Measurements from ENCODE around the gene RTN4. TPM values are rescaled to one million over a fixed set of nuclear protein-coding genes. Genes with fewer than 3 reads are reported as not detected.
A peak's percentile ranks its signal among the peaks of the same experiment; 100 is the strongest.

Gene RTN4
- polyA plus RNA-seq, 3 donors, result 111 to 163 (median 158) TPM

DNA sequence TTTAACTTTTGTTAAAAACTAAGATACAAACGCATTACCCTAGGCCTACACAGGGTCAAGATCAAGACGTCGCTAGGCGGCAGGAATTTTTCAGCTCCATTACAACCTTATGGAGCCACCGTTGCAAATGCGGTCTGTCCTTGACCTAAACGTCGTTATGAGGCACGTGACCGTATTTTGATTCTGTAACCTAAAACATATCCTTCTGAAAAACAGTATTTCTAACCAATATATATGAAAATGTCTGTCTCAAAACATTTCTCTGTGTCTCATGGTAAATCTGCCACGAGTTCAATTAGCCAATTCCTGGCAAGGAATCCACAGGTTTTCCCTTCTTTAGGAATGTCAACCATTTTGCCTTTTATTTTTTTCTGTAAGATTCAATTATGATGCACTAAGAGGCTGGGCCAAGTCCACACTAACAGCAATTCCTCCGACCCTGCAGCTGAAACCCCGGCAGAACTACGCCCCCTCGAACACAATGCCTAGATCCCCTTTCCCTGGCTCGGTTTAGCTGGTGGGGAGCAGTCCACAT, 1.7 kb downstream of the RTN4 start:
- H3K4me1 ChIP-seq (ENCODE audit: control insufficient read depth in 1 of 2, insufficient read depth in 2 of 2, low read length in 2 of 2), result peaks cover 46 to 63% of the 10 kb centered on the region in 2 donors
- Mint-ChIP-seq H3K27me3 (ENCODE audit: low read depth in 3 of 3) (no peaks in the 10 kb centered on the region), H3K36me3 (peaks cover 0 to 7% of the 10 kb centered on the region in 2 donors), H3K4me1 (peaks cover 54% of the 10 kb centered on the region), H3K9me3 (peaks cover 0 to 3% (median 0%) of the 10 kb centered on the region in 7 donors), H3K4me3 (peak overlapping the region; percentile 98 to 100), H3K27ac (peak overlapping the region; percentile 97 to 100 (median 98))
- H3K79me2 ChIP-seq (ENCODE audit: insufficient read depth, low read length), result peaks cover 97% of the 10 kb centered on the region
- TF ChIP-seq, protein P1, sequence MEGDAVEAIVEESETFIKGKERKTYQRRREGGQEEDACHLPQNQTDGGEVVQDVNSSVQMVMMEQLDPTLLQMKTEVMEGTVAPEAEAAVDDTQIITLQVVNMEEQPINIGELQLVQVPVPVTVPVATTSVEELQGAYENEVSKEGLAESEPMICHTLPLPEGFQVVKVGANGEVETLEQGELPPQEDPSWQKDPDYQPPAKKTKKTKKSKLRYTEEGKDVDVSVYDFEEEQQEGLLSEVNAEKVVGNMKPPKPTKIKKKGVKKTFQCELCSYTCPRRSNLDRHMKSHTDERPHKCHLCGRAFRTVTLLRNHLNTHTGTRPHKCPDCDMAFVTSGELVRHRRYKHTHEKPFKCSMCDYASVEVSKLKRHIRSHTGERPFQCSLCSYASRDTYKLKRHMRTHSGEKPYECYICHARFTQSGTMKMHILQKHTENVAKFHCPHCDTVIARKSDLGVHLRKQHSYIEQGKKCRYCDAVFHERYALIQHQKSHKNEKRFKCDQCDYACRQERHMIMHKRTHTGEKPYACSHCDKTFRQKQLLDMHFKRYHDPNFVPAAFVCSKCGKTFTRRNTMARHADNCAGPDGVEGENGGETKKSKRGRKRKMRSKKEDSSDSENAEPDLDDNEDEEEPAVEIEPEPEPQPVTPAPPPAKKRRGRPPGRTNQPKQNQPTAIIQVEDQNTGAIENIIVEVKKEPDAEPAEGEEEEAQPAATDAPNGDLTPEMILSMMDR (IDR thresholded peaks at IDR 0.05), result no peak
- no peaks in the 10 kb centered on the region for H3K27me3 ChIP-seq (ENCODE audit: control insufficient read depth in 2 of 2, insufficient read depth in 2 of 2, low read length in 2 of 2)
- peak overlapping the region; percentile 69 for H2AFZ ChIP-seq (ENCODE audit: insufficient read depth, low read depth, low read length, poor library complexity, severe bottlenecking)
- peak overlapping the region; percentile 95 for H3K9ac ChIP-seq (ENCODE audit: insufficient read depth, low read length, poor library complexity, severe bottlenecking)
- peaks cover 60% of the 10 kb centered on the region for H4K20me1 ChIP-seq (ENCODE audit: insufficient read depth, low read length)
- peak overlapping the region; percentile 97 for H3K4me2 ChIP-seq (replicated peaks; ENCODE audit: extremely low read depth, low read length, poor library complexity, severe bottlenecking)
- no peaks in the 10 kb centered on the region for H3K9me3 ChIP-seq (replicated peaks in 1 of 2; ENCODE audit: control insufficient read depth in 1 of 2, insufficient read depth in 1 of 2, low read length in 2 of 2)
- H3K36me3 ChIP-seq (replicated peaks in 1 of 2; ENCODE audit: control insufficient read depth in 1 of 2, insufficient read depth in 2 of 2, low read length in 2 of 2), result no peaks in the 10 kb centered on the region
- intact Hi-C loops (cut with micrococcal nuclease), result loop anchor here (5.0 kb wide), 1 partner anchor 36 kb away; no protein-coding TSS in a partner anchor
- H3K4me3 ChIP-seq (replicated peaks in 1 of 3; ENCODE audit: low read depth in 2 of 3, low read length in 3 of 3), result peak overlapping the region; percentile 78 to 100 (median 86)
- WGBS (ENCODE audit: insufficient coverage), result 1% methylated on average over 13 of the region's 16 CpGs
- peak overlapping the region; percentile 95 to 98 for H3K27ac ChIP-seq (ENCODE audit: low read depth in 1 of 2, low read length in 2 of 2)
- peak in 2 of 3 donors; percentile 37 to 53 for DNase-seq

DNA sequence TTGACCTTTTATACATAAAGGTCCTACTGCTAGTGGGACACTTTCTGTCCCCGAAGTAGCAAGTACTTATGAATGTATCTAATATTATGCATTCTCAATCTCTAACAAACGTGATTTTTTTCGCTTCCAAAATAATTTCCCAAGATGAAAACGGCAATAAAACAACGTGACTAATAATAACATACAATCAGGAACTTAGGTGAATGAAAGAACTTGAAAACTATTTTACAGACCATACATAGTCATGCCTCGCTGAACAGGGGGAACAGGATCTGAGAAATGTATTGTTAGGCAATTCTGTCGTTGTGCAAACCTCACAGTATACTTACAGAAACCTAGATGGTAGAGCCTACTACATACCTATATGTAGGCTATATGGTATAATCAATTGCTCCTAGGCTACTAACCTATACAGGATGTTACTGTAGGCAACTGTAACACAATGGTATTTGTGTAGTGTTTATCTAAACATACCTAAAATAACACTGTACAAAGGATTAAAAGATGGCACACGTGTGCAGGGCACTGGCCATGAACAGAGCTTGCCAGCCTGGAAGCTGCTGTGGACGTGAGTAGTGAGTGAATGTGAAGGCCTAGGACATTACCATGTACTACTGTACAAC, 2.5 kb downstream of the RTN4 start:
- Histone ChIP-seq H3K4me1 (ENCODE audit: control insufficient read depth in 1 of 2, insufficient read depth in 2 of 2, low read length in 2 of 2) (peaks cover 49 to 68% of the 10 kb centered on the region in 2 donors), H3K4me3 (replicated peaks in 1 of 3; ENCODE audit: low read depth in 2 of 3, low read length in 3 of 3) (peak overlapping the region; percentile 78 to 100 (median 86)), H3K4me2 (replicated peaks; ENCODE audit: extremely low read depth, low read length, poor library complexity, severe bottlenecking) (peak overlapping the region; percentile 97), H4K20me1 (ENCODE audit: insufficient read depth, low read length) (peaks cover 68% of the 10 kb centered on the region), H3K9me3 (replicated peaks in 1 of 2; ENCODE audit: control insufficient read depth in 1 of 2, insufficient read depth in 1 of 2, low read length in 2 of 2) (no peaks in the 10 kb centered on the region), H3K9ac (ENCODE audit: insufficient read depth, low read length, poor library complexity, severe bottlenecking) (peak overlapping the region; percentile 95), H3K27ac (ENCODE audit: low read depth in 1 of 2, low read length in 2 of 2) (peak overlapping the region; percentile 95 to 98), H3K79me2 (ENCODE audit: insufficient read depth, low read length) (peaks cover 97% of the 10 kb centered on the region), H3K36me3 (replicated peaks in 1 of 2; ENCODE audit: control insufficient read depth in 1 of 2, insufficient read depth in 2 of 2, low read length in 2 of 2) (no peaks in the 10 kb centered on the region), H2AFZ (ENCODE audit: insufficient read depth, low read depth, low read length, poor library complexity, severe bottlenecking) (no peak overlapping the region), H3K27me3 (ENCODE audit: control insufficient read depth in 2 of 2, insufficient read depth in 2 of 2, low read length in 2 of 2) (no peaks in the 10 kb centered on the region)
- Mint-ChIP-seq H3K27me3 (ENCODE audit: low read depth in 3 of 3) (no peaks in the 10 kb centered on the region), H3K4me1 (peaks cover 59% of the 10 kb centered on the region), H3K4me3 (peak overlapping the region; percentile 67 to 83), H3K9me3 (peaks cover 0 to 3% (median 0%) of the 10 kb centered on the region in 7 donors), H3K36me3 (peaks cover 0 to 7% of the 10 kb centered on the region in 2 donors), H3K27ac (peak overlapping the region; percentile 82 to 100 (median 91))
- WGBS (ENCODE audit: insufficient coverage), result no CpG with 5 or more reads among the region's 9 CpGs
- DNase-seq, result peak; percentile 77 to 93 (median 88)
- TF ChIP-seq, protein P1 (IDR thresholded peaks at IDR 0.05), result no peak
- intact Hi-C loops (cut with micrococcal nuclease), result loop anchor here (5.0 kb wide), 1 partner anchor 35 kb away; no protein-coding TSS in a partner anchor
